ENCODE data around the gene CYP2R1.
"Not testable (repeated sequence)": the region's sequence is repeated elsewhere in the genome, so short reads cannot be mapped to it uniquely, and the experiment has no call there.

Gene CYP2R1

DNA sequence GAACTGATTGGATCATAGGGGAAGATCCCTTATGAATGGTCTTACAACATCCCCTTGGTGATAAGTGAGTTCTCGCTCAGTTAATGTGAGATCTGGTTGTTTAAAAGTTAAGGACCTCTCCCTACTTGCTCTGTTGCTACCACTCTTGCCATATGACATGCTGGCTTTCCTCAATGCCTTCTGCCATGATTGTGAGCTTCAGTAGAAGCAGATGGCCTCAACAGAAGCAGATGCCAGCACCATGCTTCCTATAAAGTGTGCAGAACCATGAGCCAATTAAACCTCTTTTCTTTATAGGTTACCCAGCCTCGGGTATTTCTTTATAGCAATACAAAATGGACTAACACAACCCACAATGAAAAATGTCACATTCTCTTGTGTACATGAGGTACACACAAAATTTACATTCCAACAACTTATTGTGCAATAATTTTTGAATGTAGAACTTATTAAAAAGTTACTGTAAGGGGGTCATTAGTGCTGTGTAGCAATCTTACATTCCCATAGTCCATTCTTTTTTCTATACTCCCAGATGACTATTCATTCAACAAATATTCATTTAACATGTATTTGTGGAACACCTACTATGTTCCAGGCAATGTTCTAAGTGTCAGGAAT, 10.3 kb downstream of the CYP2R1 start:
- DNase-seq (ENCODE audit: low read depth), result no peak
- TF ChIP-seq, protein P1, sequence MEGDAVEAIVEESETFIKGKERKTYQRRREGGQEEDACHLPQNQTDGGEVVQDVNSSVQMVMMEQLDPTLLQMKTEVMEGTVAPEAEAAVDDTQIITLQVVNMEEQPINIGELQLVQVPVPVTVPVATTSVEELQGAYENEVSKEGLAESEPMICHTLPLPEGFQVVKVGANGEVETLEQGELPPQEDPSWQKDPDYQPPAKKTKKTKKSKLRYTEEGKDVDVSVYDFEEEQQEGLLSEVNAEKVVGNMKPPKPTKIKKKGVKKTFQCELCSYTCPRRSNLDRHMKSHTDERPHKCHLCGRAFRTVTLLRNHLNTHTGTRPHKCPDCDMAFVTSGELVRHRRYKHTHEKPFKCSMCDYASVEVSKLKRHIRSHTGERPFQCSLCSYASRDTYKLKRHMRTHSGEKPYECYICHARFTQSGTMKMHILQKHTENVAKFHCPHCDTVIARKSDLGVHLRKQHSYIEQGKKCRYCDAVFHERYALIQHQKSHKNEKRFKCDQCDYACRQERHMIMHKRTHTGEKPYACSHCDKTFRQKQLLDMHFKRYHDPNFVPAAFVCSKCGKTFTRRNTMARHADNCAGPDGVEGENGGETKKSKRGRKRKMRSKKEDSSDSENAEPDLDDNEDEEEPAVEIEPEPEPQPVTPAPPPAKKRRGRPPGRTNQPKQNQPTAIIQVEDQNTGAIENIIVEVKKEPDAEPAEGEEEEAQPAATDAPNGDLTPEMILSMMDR (IDR thresholded peaks at IDR 0.05; ENCODE audit: control insufficient read depth, extremely low read depth, insufficient read depth), result no peak
- H3K4me3 ChIP-seq (ENCODE audit: low read depth, low read length), result no peak overlapping the region

DNA sequence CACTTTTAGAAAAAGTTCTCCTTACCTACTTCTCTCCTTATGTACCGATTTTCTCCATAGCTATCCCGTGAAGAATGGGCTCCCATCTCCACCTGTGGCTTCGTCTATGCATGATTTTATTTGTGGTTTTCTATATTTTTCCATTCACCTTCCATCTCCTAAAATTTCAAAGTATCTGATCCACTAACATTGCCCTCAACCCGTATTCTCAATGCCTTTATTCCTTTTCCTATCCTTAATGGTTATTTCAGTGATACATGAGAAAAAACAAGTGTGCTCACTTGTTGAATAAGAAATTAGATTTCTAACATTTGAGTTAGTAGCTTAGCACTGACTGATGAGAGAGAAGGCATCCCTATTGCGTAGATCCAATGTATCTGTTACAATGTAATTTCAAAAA, 16.9 kb downstream of the CYP2R1 start:
- DNase-seq (ENCODE audit: low read depth), result no peak
- no peak overlapping the region for H3K4me3 ChIP-seq (ENCODE audit: low read depth, low read length)
- TF ChIP-seq, protein P1 (IDR thresholded peaks at IDR 0.05; ENCODE audit: control insufficient read depth, extremely low read depth, insufficient read depth), result no peak

DNA sequence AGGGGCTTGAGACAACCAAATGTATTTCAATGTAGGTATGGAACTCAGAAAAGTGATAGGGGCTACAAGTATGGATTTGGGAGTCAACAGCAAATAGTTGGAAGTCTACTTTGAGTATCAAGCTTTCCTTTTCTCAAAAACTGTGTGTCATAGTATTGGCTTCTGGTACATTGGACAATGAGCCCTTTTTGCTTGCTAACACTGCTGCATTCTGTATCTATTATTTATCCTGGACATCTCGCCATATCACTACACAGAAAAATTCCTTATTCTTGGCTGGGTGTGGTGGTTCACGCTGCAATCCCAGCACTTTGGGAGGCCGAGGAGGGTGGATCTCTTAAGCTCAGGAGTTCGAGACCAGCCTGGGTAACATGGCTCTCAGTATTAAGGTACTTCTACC, 18.4 kb downstream of the CYP2R1 start:
- TF ChIP-seq, protein P1 (IDR thresholded peaks at IDR 0.05; ENCODE audit: control insufficient read depth, extremely low read depth, insufficient read depth), result no peak
- no peak overlapping the region for H3K4me3 ChIP-seq (ENCODE audit: low read depth, low read length)
- no peak for DNase-seq (ENCODE audit: low read depth)

DNA sequence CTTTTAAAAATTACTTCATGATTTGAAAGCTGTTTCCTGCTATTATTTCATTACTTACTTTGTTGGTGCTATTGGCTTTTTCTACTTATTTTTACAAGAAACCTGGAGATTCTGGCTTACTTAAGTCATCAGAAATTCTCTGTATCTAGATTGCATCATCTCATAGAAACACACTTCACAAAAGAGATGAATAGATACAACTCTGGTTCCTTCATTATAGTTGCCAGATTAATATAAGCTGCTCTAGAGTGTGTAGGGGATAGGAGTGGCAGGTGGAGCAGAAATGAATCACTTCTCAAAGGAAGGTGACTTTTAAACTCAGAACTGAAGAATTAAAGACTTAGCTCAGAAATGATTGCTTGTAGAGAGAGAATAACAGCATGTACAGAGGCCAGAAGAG, 20.0 kb downstream of the CYP2R1 start:
- TF ChIP-seq, protein P1 (IDR thresholded peaks at IDR 0.05; ENCODE audit: control insufficient read depth, extremely low read depth, insufficient read depth), result no peak
- DNase-seq (ENCODE audit: low read depth), result no peak
- H3K4me3 ChIP-seq (ENCODE audit: low read depth, low read length), result no peak overlapping the region

DNA sequence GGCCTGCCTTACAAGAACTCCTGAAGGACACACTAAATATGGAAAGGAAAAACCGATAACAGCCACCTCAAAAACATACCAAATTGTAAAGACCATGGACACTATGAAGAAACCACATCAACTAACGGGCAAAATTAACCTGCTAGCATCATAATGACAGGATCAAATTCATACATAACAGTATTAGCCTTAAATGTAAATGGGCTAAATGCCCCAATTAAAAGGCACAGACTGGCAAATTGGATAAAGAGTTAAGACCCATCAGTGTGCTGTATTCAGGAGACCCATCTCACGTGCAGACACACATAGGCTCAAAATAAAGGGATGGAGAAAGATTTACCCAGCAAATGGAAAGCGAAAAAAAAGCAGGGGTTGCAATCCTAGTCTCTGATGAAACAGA, 28.3 kb downstream of the CYP2R1 start:
- H3K4me3 ChIP-seq (ENCODE audit: low read depth, low read length); DNase-seq (ENCODE audit: low read depth): not testable (repeated sequence)

DNA sequence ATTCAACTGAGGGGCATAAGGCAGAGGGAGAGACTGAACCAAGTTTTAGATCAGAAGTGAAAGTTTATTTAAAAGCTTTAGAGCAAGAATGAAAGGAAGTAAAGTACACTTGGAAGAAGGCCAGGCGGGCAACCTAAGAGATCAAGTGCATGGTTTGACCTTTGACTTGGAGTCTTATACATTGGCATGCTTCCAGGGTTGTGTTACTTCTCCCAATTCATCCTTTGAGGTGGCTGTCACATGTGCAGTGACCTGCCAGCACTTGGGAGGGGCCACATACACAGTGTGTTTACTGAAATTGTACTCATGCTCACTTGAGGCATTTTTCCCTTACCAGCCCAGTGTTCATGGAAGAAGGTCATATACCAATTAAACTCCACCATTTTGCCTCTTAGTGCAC, 30.4 kb downstream of the CYP2R1 start:
- no peak for DNase-seq (ENCODE audit: low read depth)
- TF ChIP-seq, protein P1 (IDR thresholded peaks at IDR 0.05; ENCODE audit: control insufficient read depth, extremely low read depth, insufficient read depth), result no peak
- no peak overlapping the region for H3K4me3 ChIP-seq (ENCODE audit: low read depth, low read length)

DNA sequence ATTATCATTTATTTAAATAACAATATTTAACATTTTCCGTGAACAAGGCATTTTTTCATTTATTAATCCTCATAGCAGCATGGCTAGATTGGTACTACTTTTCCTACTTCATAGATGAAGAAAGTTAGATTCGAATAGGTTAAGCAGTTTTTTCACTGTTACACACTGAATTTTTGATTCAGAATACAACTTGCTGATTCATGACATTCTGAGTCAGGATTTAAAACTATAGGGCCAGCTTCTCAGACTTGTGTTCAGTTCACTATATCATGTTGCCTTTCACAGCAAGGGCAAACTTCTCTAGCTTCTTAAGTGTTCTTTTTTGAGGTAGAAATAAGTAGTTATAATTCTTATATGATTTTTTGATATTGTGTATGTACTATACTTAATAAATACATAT, 31.5 kb downstream of the CYP2R1 start:
- DNase-seq (ENCODE audit: low read depth), result no peak
- TF ChIP-seq, protein P1 (IDR thresholded peaks at IDR 0.05; ENCODE audit: control insufficient read depth, extremely low read depth, insufficient read depth), result no peak
- no peak overlapping the region for H3K4me3 ChIP-seq (ENCODE audit: low read depth, low read length)
